CD4-positive, alpha-beta T cell treated with Interleukin-21 for 1 hour (primary cell): ENCODE results near the gene CEP152.

ENCODE experiments used
- DNase-seq: peaks from one replicate; pipeline ENCODE4 v3.0.0-alpha.2; 2020

The CEP152 gene

DNA sequence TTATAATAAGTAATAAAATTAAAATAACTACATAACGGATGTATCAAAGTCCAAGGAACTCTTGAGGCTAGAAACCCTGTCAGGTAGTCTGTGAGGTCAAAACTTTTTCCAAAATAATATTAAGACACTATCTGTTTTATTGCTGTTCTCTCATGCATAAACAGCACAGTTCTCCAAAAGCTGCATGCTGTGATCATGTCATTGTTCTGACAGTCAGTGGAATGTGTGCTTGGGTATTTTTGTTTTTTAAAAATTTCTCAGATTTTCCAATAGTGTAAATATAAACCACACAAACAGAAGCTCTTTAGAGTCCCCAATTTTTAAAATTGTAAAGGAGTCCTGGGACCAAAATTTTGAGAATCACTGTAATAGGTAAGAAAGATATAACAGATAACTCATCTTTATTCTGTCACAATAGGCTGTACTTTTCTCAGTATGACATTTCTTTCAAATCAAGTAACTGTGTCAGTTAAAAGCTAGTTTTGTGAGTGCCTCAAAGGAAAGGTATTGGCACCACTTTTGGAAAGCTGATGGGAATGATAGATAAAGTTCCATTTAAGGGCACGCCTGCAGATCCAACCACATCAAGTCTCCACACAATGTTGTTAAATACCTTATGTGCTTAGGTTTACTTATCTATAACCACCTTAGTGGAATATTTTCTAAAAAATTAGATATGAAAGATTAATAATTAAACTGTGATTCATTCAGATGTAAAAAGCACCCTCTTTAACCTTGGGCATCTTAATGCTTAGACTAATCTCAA is 49.3 kb downstream of the CEP152 start:
- DNase-seq, result no peak

GRCh38 chr15:48759921-48760320 is 50.9 kb downstream of the CEP152 start:
- no peak for DNase-seq

GRCh38 chr15:48757661-48758060 is 53.2 kb downstream of the CEP152 start:
- no peak for DNase-seq

- DNase-seq, result no peak
These were observed 56.9 kb downstream of the CEP152 start for GRCh38 chr15:48754011-48754410.

GRCh38 chr15:48751595-48751994 is 59.3 kb downstream of the CEP152 start:
- no peak for DNase-seq

GRCh38 chr15:48748535-48748934 is 62.3 kb downstream of the CEP152 start:
- DNase-seq, result no peak

- no peak for DNase-seq
These were observed 77.3 kb downstream of the CEP152 start for GRCh38 chr15:48733615-48734014.

DNA sequence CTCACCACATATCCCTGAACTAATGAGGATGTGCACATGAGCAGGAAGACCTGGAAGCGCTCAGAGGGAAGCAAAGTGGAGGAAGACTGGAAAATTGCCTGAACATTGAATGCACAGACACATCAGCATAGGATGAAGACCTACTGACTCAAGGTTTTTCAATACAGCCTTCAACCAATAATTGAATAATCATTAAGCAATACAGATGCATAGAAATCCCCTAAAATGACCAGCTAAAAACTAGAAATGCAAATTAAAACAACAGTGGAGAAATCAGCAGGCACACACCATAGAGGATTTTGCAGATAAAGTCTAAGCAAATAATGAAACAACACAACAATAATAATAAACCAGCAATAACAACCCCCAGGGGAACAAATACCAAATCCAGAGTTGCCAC is 80.4 kb downstream of the CEP152 start:
- no peak for DNase-seq

- DNase-seq, result no peak
These were observed 86.9 kb downstream of the CEP152 start for GRCh38 chr15:48723969-48724368.

DNA sequence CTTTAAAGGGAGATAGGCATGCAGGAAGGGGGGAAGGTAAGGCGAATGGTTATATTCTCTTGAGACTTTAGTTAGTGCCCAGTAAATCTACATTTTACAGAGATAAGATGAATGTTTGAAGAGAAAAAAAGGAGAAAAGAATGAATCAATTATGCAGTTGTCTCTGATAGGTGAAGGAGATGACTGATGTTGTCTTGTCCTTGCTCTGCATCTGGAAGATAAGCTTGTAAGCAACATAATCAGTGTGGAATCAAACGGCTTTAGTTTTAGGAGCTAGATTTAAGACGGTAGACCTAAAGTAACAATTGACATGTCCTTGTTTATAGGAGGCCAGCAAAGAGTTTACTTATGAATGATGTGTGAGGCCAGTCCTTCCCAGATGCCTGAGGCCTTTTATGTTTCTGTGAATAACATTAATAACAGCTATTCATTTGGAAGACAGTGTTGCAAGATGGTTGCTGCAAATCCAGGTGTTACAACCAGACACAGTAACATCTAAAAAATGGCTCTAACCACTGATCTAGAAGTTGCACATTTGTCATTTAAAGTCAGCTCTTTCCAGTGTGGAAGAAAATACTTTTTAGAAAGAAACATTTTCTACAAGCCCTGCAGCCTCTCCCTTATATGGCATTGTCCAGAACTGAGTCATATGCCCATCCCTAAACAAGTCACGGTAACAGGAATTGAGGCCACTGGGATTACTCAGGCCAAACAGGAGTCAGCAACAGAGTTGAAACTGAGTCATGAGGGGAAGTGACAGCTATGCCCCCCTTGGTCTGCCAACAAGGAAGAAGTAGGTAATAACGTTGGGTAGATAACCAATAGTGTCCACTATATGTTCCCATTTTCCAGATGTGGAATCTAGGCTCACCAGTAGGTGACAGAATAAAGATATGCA is 87.9 kb downstream of the CEP152 start:
- no peak for DNase-seq

DNA sequence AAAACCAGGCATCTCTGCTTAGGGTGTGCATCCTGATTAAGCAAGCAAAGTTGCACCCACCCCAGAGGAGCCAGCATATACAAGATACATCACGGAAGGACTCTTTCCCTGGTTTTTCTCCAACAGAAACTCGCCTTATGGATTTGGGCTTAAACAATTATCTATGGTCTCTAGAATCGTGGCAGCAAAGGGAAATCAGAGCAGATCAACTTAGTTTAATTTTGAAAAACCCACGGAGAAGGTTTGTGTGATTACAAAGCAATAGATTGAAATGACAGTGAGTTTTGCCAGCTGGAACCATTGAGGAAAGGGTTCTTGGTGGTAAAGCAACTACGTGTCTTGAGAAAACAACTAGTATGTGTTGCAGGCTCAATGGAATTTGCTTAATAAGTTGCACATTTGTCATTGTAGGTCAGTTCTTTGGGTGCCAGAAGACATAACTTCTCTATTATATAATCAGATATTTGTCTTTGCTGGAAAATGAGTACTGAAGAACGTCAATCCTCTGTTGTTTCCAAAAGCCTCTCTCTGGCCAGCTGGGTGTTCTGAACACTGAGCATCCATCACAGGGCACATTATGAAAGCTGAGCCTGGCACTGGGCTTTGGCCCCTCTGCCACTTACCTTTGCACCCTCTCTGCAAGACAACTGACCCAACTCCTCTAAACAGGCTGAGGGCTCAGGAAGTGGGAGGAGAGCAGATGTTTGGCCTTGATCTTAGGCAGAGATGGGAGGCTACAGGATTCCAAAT is 89.6 kb downstream of the CEP152 start:
- no peak for DNase-seq

DNA sequence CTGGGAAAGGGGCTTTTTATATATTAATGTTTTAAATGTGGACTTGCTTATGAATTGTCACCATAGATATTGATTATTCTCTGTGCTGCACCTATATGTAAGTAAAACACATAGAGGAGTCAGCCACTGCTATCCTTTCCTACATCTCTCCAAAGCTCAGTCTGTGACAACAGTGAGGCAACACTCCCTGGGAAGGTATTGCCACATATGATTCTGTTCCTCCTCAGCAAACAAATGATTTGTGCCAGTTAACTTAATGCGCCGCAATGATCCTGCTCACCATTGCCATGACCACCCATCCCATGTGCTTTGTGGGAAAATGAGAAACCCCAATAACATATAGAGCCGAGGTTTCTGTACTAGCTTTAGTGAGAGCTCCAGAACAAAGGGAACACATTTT is 90.2 kb downstream of the CEP152 start:
- no peak for DNase-seq

DNA sequence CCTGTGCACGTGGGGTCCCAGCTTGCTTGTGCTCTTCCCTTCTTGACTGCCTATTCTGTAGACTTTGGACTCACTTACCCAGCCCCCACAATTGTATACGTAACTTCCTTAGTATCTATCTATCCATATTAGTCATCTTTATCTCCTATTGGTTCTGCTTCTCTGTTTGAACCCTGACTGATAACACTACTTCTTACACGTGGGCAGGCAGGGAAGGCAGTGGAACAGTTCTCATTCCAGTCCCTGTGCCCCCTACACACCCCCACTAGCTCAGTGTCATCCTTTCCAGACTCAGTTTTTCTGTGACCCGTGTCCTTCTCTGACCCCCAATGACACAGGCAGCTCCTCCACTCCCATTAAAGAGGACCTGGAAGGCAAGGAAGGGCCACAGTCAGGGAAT is 91.2 kb downstream of the CEP152 start:
- no peak for DNase-seq

GRCh38 chr15:48718646-48719045 is 92.2 kb downstream of the CEP152 start:
- no peak for DNase-seq

GRCh38 chr15:48717458-48717857 is 93.4 kb downstream of the CEP152 start:
- no peak for DNase-seq

DNA sequence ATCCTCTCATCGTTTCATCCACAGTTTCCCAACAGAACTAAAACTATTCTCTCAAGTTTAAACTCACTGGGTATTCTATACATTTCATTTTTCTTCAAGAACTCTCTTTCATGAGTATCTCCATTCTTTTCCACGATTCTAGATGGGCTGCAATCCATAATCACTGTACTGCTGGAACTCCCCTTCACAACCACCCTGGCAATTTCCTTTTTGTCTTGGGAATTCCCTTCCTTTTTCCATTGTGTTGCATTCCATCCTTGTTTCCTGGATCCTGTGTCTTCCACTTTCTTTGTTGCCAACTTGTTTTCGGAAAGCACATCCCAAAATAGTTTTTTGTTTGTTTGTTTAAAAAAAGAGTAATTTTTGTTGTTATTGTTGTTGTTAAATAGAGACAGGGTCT is 98.3 kb downstream of the CEP152 start:
- DNase-seq, result no peak

- no peak for DNase-seq
These were observed 99.8 kb downstream of the CEP152 start for GRCh38 chr15:48710952-48711495.

GRCh38 chr15:48708641-48709040 is 102.2 kb downstream of the CEP152 start:
- no peak for DNase-seq

- DNase-seq, result no peak
These were observed 105.5 kb downstream of the CEP152 start for GRCh38 chr15:48705381-48705780.

DNA sequence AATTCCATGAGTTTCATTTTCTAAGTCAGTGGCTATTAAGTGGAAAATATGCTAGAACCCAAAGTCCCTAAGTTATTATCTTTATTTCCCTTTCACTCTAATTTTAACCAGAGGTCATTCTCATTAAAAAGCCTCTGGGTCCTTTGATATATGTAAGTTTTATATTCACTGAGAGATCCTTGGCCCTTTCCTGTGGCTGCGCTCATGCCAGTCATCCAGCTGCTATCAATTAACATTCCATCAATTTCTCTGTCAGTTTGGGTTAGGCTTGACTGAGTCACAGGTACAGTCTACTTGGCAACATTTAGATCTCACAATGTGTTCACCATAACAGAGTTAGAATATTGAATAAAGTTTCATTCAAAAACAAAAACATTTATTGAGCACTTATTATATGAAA is 107.3 kb downstream of the CEP152 start:
- no peak for DNase-seq

DNA sequence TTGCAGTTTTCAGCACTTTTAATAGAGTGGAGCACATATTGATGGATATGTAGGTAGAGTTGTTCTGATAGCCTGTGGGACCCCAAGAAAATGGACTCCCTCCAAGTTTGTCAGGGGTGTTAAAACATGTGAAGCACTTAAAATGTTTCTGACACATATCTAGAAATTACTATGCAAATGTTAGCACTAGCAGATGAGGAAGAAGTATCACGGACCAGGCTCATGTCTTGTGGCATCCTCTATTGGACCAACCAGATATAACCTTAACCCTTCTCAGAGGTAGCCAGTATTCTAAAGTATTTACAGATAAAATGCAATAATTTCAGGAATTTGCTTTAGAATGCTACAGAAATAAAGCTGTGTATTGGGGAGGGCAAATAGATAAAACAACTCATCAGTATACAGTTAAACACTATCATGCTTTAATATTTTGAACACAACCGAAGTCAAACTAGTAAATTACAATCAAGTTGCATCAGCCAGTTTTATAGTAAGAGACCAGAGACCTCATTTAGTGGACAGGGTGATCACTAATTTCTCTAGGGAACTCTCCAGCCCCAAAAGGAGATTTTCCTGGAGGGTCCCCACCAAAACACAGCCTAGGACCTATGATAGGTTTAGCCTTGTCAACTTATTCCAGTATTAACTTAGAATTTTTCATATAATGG is 108.2 kb downstream of the CEP152 start:
- DNase-seq, result no peak

GRCh38 chr15:48696627-48697312 is 114.1 kb downstream of the CEP152 start:
- no peak for DNase-seq
